ENCODE data around the gene MAGEB4. TPM values are rescaled to one million over a fixed set of nuclear protein-coding genes. Genes with fewer than 3 reads are reported as not detected.
A peak's percentile ranks its signal among the peaks of the same experiment; 100 is the strongest.

Gene MAGEB4
- total RNA-seq, 1 experiment from 2014 or later = not detected

GRCh38 chrX:30224536-30224935 is 17.3 kb upstream of the MAGEB4 start:
- no TSS peak for BruUV-seq (replicated peaks)
- H3K4me1 Mint-ChIP-seq (ENCODE audit: insufficient read depth, unreplicated experiment) = no peaks in the 10 kb centered on the region
- no peaks in the 10 kb centered on the region for H3K36me3 Mint-ChIP-seq (ENCODE audit: insufficient read depth, unreplicated experiment)
- DNase-seq (ENCODE audit: unreplicated experiment) = no peak
- no peak overlapping the region for H3K4me3 Mint-ChIP-seq (ENCODE audit: unreplicated experiment)
- ChIA-PET POLR2A (no interaction called here), CTCF (no interaction called here)
- TF ChIP-seq CTCF (IDR thresholded peaks at IDR 0.05; ENCODE audit: unreplicated experiment) = no peak
- peak overlapping the region; percentile 59 for H3K27ac Mint-ChIP-seq (ENCODE audit: low read depth, unreplicated experiment)
- H3K27me3 Mint-ChIP-seq (ENCODE audit: insufficient read depth, unreplicated experiment) = peaks cover 18% of the 10 kb centered on the region
- no peaks in the 10 kb centered on the region for H3K9me3 Mint-ChIP-seq (ENCODE audit: unreplicated experiment)
- intact Hi-C loops (cut with micrococcal nuclease) = no loop called here

- Mint-ChIP-seq H3K9me3 (ENCODE audit: unreplicated experiment) (no peaks in the 10 kb centered on the region), H3K27ac (ENCODE audit: low read depth, unreplicated experiment) (no peak overlapping the region), H3K36me3 (ENCODE audit: insufficient read depth, unreplicated experiment) (no peaks in the 10 kb centered on the region), H3K4me3 (ENCODE audit: unreplicated experiment) (no peak overlapping the region), H3K4me1 (ENCODE audit: insufficient read depth, unreplicated experiment) (no peaks in the 10 kb centered on the region), H3K27me3 (ENCODE audit: insufficient read depth, unreplicated experiment) (peaks cover 18% of the 10 kb centered on the region)
- TF ChIP-seq CTCF (IDR thresholded peaks at IDR 0.05; ENCODE audit: unreplicated experiment) = no peak
- BruUV-seq (replicated peaks) = no TSS peak
- CTCF ChIA-PET = interaction anchor here (0.6 kb wide), 1 partner anchor 16 kb away, joined by 3 read pairs; no protein-coding TSS in a partner anchor
- POLR2A ChIA-PET = no interaction called here
- no peak for DNase-seq (ENCODE audit: unreplicated experiment)
- intact Hi-C loops (cut with micrococcal nuclease) = no loop called here
These were observed 13.3 kb upstream of the MAGEB4 start for GRCh38 chrX:30228526-30228925.

- no peak for TF ChIP-seq CTCF (IDR thresholded peaks at IDR 0.05; ENCODE audit: unreplicated experiment)
- H3K27me3 Mint-ChIP-seq (ENCODE audit: insufficient read depth, unreplicated experiment) = peaks cover 21% of the 10 kb centered on the region
- H3K4me3 Mint-ChIP-seq (ENCODE audit: unreplicated experiment) = no peak within 1 kb of the TSS
- no peaks in the 10 kb centered on the region for H3K36me3 Mint-ChIP-seq (ENCODE audit: insufficient read depth, unreplicated experiment)
- DNase-seq (ENCODE audit: unreplicated experiment) = no peak
- no peaks in the 10 kb centered on the region for H3K9me3 Mint-ChIP-seq (ENCODE audit: unreplicated experiment)
- no peaks in the 10 kb centered on the region for H3K4me1 Mint-ChIP-seq (ENCODE audit: insufficient read depth, unreplicated experiment)
- intact Hi-C loops (cut with micrococcal nuclease) = no loop called here
- no peak within 1 kb of the TSS for H3K27ac Mint-ChIP-seq (ENCODE audit: low read depth, unreplicated experiment)
- ChIA-PET CTCF (interaction anchor here (0.7 kb wide), 1 partner anchor 44 kb away, joined by 3 read pairs; no protein-coding TSS in a partner anchor), POLR2A (no interaction called here)
- no TSS peak for BruUV-seq (replicated peaks)
These were observed 11.4 kb upstream of the MAGEB4 start, which contains the start of gene MAGEB3 for GRCh38 chrX:30230395-30230794. Gene MAGEB3 (plus strand): TSS chrX:30230657. CDS start chrX:30235925, 5,268 bp downstream.

- H3K4me3 Mint-ChIP-seq (ENCODE audit: unreplicated experiment) = no peak within 1 kb of the TSS
- H3K27ac Mint-ChIP-seq (ENCODE audit: low read depth, unreplicated experiment) = no peak within 1 kb of the TSS
- POLR2A ChIA-PET = no interaction called here
- H3K9me3 Mint-ChIP-seq (ENCODE audit: unreplicated experiment) = no peaks in the 10 kb centered on the region
- peaks cover 24% of the 10 kb centered on the region for H3K27me3 Mint-ChIP-seq (ENCODE audit: insufficient read depth, unreplicated experiment)
- H3K4me1 Mint-ChIP-seq (ENCODE audit: insufficient read depth, unreplicated experiment) = no peaks in the 10 kb centered on the region
- intact Hi-C loops (cut with micrococcal nuclease) = no loop called here
- no peak for DNase-seq (ENCODE audit: unreplicated experiment)
- H3K36me3 Mint-ChIP-seq (ENCODE audit: insufficient read depth, unreplicated experiment) = no peaks in the 10 kb centered on the region
- TF ChIP-seq CTCF (IDR thresholded peaks at IDR 0.05; ENCODE audit: unreplicated experiment) = no peak
- CTCF ChIA-PET = interaction anchor here (0.6 kb wide), 1 partner anchor 837 kb away, joined by 3 read pairs; no protein-coding TSS in a partner anchor
- no TSS peak for BruUV-seq (replicated peaks)
These were observed 5.1 kb downstream of the MAGEB4 start, which contains the start of gene MAGEB1 for GRCh38 chrX:30246769-30247489. Gene MAGEB1 (plus strand): TSS chrX:30247146. CDS start chrX:30250494, 3,348 bp downstream.
